Neutrophil (primary cell): ENCODE results near the gene C11orf86.

ENCODE experiments used
- H3K27ac ChIP-seq: fragments of 200-600 bp; sonication (generic); 2 replicates; pipeline ENCODE4 v1.5.1; 2016; ENCODE audit warnings: mild to moderate bottlenecking, moderate library complexity
- H3K27me3 ChIP-seq: fragments of 200-600 bp; sonication (generic); 2 replicates; pipeline ENCODE4 v1.6.0; 2016; ENCODE audit warnings: mild to moderate bottlenecking
- H3K36me3 ChIP-seq: fragments of 200-600 bp; sonication (generic); 2 replicates; pipeline ENCODE4 v1.5.1; 2017
- H3K4me1 ChIP-seq, 2 experiments: fragments of 200-600 bp in 1 of 2; sonication (generic) in 1 of 2; 1 replicate in 1 of 2; 2 replicates in 1 of 2; pipeline versions ENCODE4 v1.5.1 to v1.6.1; 2013 to 2016; ENCODE audit warnings: low read depth in 1 of 2, low read length in 1 of 2, mild to moderate bottlenecking in 1 of 2, moderate library complexity in 1 of 2; ENCODE audit not compliant: control insufficient read depth in 1 of 2, insufficient read depth in 1 of 2
- H3K4me3 ChIP-seq, 2 experiments: fragments of 200-600 bp in 1 of 2; sonication (generic) in 1 of 2; 1 replicate in 1 of 2; 2 replicates in 1 of 2; pipeline ENCODE4 v1.5.1; 2013 to 2016; ENCODE audit warnings: low read depth in 1 of 2, low read length in 1 of 2, mild to moderate bottlenecking in 1 of 2, moderate library complexity in 1 of 2
- H3K9me3 ChIP-seq: fragments of 200-600 bp; sonication (generic); 2 replicates; pipeline ENCODE4 v1.5.1; 2016
- TF ChIP-seq, protein P1 (sequence below): fragments of 200-600 bp; sonication (generic); IDR thresholded peaks from 2 replicates; pipeline ENCODE4 v1.5.1; 2016; ENCODE audit warnings: antibody characterized with exemption

The C11orf86 gene

DNA sequence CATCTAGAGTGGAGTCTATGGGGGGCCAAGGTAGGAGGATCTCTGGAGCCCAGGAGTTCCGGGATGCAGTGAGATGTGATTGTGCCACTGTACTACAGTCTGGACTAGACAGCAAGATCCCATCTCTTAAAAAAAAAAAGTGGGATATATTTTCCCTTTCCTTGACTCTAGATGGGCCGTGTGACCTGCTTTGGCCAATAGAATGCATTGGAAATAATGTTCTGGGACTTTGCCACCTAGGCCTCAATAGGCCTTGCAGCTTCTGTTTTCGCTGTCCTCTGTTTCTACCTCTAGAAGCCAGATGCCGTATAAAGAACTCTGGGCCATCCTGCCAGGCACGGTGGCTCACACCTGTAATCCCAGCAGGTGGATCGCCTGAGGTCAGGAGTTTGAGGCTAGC lies 3.6 kb downstream of the C11orf86 start:
- H3K36me3 ChIP-seq = no peaks in the 10 kb centered on the region
- TF ChIP-seq, protein P1, sequence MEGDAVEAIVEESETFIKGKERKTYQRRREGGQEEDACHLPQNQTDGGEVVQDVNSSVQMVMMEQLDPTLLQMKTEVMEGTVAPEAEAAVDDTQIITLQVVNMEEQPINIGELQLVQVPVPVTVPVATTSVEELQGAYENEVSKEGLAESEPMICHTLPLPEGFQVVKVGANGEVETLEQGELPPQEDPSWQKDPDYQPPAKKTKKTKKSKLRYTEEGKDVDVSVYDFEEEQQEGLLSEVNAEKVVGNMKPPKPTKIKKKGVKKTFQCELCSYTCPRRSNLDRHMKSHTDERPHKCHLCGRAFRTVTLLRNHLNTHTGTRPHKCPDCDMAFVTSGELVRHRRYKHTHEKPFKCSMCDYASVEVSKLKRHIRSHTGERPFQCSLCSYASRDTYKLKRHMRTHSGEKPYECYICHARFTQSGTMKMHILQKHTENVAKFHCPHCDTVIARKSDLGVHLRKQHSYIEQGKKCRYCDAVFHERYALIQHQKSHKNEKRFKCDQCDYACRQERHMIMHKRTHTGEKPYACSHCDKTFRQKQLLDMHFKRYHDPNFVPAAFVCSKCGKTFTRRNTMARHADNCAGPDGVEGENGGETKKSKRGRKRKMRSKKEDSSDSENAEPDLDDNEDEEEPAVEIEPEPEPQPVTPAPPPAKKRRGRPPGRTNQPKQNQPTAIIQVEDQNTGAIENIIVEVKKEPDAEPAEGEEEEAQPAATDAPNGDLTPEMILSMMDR = no peak
- no peak overlapping the region for H3K27ac ChIP-seq
- no peaks in the 10 kb centered on the region for H3K4me1 ChIP-seq
- H3K9me3 ChIP-seq = no peaks in the 10 kb centered on the region
- H3K4me3 ChIP-seq = no peak overlapping the region
- peaks cover 31% of the 10 kb centered on the region for H3K27me3 ChIP-seq

DNA sequence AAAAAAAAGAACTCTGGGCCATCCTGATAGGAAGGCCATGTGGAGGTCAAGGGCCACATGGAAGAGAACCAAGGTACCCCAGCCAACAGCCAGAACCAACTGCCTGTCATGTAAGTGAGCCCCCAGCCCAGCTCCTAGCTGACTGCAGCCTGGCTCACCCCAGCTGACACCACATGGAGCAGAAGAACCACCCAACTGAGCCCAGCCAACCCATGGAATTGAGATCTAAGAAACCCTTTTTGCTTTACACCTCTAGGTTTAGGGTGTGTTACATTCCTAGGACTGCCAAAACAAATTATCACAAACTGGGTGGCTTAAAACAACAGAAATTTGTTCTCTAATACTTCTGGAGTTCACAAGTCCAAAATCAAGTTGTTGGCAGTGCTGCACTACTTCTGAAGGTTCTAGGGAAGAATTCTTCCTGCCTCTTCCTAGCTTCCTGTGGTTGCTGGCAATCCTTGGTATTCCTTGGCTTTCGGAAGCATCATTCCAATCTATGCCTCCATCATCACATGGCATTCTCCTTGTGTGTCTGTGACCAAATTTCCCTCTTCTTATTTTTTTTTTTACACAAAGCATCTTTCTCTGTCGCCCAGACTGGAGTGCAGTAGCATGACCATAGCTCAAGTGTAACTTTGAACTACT lies 4.4 kb downstream of the C11orf86 start:
- TF ChIP-seq, protein P1 = no peak
- no peaks in the 10 kb centered on the region for H3K4me1 ChIP-seq

GRCh38 chr11:66981976-66982578 lies 7.0 kb downstream of the C11orf86 start:
- Histone ChIP-seq H3K27me3 (peaks cover 53% of the 10 kb centered on the region), H3K36me3 (no peaks in the 10 kb centered on the region), H3K4me3 (no peak overlapping the region), H3K27ac (no peak overlapping the region), H3K9me3 (no peaks in the 10 kb centered on the region), H3K4me1 (no peaks in the 10 kb centered on the region)
- TF ChIP-seq, protein P1 = no peak

More for the DNA sequence above, 4.4 kb downstream of the C11orf86 start:
- no peak overlapping the region for H3K27ac ChIP-seq
- H3K4me3 ChIP-seq = no peak overlapping the region
- H3K9me3 ChIP-seq = no peaks in the 10 kb centered on the region
- H3K27me3 ChIP-seq = peaks cover 38% of the 10 kb centered on the region
- H3K36me3 ChIP-seq = no peaks in the 10 kb centered on the region

DNA sequence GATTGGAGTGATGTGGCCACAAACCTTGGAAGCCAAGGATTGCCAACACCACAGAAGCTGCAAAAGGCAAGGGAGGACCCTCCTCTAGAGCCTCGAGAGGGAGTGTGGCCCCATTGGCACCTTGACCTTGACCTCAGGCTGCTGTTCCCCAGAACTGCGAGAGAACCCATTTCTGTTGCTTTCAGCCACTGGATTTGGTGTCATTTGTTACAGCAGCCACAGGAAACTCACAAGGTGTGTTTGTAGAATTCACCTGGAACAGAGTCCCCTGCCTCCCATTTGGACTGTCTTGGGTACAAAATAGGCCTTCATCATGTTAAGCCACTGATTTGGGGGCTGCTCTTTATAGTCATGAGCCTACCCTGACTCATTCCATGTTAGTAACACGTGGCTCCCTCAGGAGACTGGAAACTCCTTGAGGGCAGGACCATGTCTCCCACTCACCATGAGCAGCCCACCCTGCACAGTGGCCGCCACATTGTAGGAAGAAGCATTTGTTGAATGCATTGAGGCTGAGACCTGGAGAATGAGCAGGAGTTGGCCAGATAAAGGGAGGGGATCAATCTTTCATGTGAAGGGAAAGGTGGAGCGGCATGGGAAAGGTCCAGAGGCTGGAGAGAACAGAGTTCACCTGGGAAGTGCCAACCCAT lies 8.3 kb downstream of the C11orf86 start:
- H3K27ac ChIP-seq = no peak overlapping the region
- H3K27me3 ChIP-seq = peaks cover 53% of the 10 kb centered on the region
- TF ChIP-seq, protein P1 = no peak
- no peaks in the 10 kb centered on the region for H3K4me1 ChIP-seq
- H3K9me3 ChIP-seq = no peaks in the 10 kb centered on the region
- H3K36me3 ChIP-seq = no peaks in the 10 kb centered on the region
- no peak overlapping the region for H3K4me3 ChIP-seq

DNA sequence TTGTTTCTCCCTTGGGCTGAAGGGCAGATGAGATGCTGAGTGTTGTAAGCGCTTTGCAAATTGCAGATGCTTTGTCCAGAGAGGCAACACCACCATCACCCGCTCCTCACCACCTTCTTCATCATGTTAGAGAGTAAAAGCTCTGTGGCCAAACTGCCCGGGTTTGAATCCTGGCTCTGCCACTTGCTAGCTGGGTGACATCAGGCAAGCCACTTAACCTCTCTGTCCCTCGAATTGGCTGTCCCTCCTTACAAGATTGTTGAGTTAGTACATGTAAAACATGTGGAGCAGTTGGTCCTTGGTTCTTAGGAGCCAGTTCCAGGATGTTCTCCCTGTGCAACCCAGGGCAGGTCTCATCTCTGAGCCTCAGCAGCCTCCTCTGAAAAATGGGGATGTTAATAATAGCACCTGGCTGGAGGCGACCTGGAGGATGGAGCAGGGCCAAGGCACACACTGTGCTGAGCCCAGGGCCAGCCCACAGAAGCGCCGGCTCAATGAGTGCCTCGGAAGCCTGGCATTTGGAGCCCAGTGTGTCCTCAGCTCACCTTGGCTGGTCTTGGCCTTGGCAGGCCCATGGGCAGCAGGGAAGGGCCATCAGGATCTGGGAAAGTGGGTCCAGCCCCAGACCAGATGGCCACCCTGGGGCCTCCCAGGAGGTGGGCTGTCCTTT lies 10.5 kb downstream of the C11orf86 start:
- Histone ChIP-seq H3K4me3 (no peak overlapping the region), H3K4me1 (no peaks in the 10 kb centered on the region), H3K27me3 (peaks cover 59% of the 10 kb centered on the region), H3K27ac (no peak overlapping the region), H3K9me3 (no peaks in the 10 kb centered on the region), H3K36me3 (no peaks in the 10 kb centered on the region)
- TF ChIP-seq, protein P1 = no peak
